HepG2 (cell line): ENCODE data around the gene IL15RA.

Source experiments
- BCL6 ChIP-seq: IDR thresholded peaks from 2 replicates; pipeline ENCODE4 v1.6.1; 2016; ENCODE audit warnings: missing genetic modification reagents, missing compliant biosample characterization
- CTCF ChIP-seq: sonication (generic); formaldehyde crosslinking; IDR thresholded peaks from 2 replicates; pipeline ENCODE4 v1.5.0; 2020; ENCODE audit warnings: mild to moderate bottlenecking, missing genetic modification reagents, moderate library complexity
- GTF2F1 ChIP-seq: fragments of 150-350 bp; IDR thresholded peaks from 2 replicates; pipeline ENCODE4 v1.6.1; 2014; ENCODE audit warnings: low read length
- YY1 ChIP-seq: IDR thresholded peaks from 2 replicates; pipeline ENCODE4 v1.6.1; 2011; ENCODE audit warnings: low read length, low read depth, moderate library complexity, mild to moderate bottlenecking; ENCODE audit not compliant: insufficient read depth, insufficient replicate concordance
- ZBTB4 ChIP-seq: sonication (generic); formaldehyde crosslinking; IDR thresholded peaks from 2 replicates; pipeline ENCODE4 v1.4.0; 2020; ENCODE audit warnings: missing genetic modification reagents, mild to moderate bottlenecking, borderline replicate concordance
- ZFP36 ChIP-seq: fragments of 150-350 bp; IDR thresholded peaks from 2 replicates; pipeline ENCODE4 v1.6.1; 2018; ENCODE audit warnings: borderline replicate concordance, low read length, low read depth; ENCODE audit not compliant: partially characterized antibody
- ZNF619 ChIP-seq: sonication (generic); formaldehyde crosslinking; IDR thresholded peaks from 2 replicates; pipeline ENCODE4 v1.4.0; 2020; ENCODE audit warnings: mild to moderate bottlenecking, missing genetic modification reagents

- TF ChIP-seq ZNF619 (CRISPR knock-in tag): no peak
- TF ChIP-seq ZFP36: no peak
- TF ChIP-seq GTF2F1: no peak
- no peak for TF ChIP-seq CTCF (CRISPR knock-in tag)
- no peak for TF ChIP-seq BCL6 (CRISPR knock-in tag)
- TF ChIP-seq YY1: no peak
- no peak for TF ChIP-seq ZBTB4 (CRISPR knock-in tag)
Measured at GRCh38 chr10:5981529-5981928, 4.2 kb upstream of the IL15RA start.
